GM13977 (cell line): ENCODE measurements around the gene HOXB7.

Source experiments
- DNase-seq: peaks from one replicate; pipeline ENCODE4 v3.0.0; 2012; ENCODE audit warnings: low spot score
- in situ Hi-C: fragments of 300-500 bp; cut with MboI; formaldehyde crosslinking; loops from one replicate; pipeline ENCODE4 v1.12.0; 2022; ENCODE audit warnings: low sequenced_read_pairs, low pct_unique_long_range_greater_than_20kb, mixed read lengths, inconsistent platforms; ENCODE audit not compliant: unreplicated experiment
- TF ChIP-seq, protein P1 (sequence below): IDR thresholded peaks from 2 replicates; pipeline ENCODE4 v1.5.1; 2012; ENCODE audit warnings: mild to moderate bottlenecking, control low read depth; ENCODE audit not compliant: insufficient read depth; ENCODE audit errors: extremely low read depth, missing control alignments

The HOXB7 gene

DNA sequence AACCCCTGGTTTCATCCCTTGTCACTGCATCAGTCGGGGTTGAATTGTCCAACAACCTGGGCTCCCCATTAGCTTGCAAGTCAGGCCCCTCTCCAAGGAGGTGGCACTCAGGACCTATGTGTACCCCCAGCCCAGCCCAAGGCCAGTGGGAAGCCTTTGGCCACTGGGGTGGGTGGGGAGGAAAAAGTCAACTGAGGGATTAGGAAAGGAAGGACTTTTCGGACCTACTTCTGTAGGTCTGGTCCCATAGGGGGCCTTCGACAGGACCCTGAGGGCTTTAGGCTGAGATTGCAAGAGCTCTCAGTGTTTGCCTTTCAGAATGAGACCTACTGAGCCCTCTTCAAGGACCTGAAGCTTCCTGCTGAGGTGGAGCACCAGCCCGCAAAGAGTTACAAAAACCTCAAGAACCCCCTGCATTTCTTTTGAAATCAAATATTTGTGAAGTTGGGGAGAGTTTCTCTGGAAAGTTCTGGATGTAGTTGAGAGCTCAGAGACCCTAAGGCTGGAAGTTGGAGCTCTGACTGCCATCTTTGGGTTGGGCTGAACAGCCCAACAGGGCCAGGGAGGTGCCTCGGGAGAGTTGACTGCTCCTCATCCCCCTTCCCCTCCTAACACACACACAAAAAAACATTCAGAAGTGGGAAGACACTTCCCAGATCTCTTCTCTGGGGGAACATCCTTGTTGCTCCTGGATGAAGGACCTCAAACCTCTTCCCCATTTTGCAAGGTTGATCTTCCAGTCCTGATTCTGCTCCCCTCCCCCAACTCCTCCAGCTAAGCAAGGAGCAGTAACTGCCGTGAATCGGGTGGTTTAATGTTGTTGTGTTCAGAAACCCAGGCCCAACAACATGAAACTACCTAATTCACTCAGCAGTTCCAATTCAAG is 21.1 kb upstream of the HOXB7 start:
- in situ Hi-C loops = no loop called here
- DNase-seq = peak; percentile 82
- TF ChIP-seq, protein P1, sequence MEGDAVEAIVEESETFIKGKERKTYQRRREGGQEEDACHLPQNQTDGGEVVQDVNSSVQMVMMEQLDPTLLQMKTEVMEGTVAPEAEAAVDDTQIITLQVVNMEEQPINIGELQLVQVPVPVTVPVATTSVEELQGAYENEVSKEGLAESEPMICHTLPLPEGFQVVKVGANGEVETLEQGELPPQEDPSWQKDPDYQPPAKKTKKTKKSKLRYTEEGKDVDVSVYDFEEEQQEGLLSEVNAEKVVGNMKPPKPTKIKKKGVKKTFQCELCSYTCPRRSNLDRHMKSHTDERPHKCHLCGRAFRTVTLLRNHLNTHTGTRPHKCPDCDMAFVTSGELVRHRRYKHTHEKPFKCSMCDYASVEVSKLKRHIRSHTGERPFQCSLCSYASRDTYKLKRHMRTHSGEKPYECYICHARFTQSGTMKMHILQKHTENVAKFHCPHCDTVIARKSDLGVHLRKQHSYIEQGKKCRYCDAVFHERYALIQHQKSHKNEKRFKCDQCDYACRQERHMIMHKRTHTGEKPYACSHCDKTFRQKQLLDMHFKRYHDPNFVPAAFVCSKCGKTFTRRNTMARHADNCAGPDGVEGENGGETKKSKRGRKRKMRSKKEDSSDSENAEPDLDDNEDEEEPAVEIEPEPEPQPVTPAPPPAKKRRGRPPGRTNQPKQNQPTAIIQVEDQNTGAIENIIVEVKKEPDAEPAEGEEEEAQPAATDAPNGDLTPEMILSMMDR = peak; percentile 4

DNA sequence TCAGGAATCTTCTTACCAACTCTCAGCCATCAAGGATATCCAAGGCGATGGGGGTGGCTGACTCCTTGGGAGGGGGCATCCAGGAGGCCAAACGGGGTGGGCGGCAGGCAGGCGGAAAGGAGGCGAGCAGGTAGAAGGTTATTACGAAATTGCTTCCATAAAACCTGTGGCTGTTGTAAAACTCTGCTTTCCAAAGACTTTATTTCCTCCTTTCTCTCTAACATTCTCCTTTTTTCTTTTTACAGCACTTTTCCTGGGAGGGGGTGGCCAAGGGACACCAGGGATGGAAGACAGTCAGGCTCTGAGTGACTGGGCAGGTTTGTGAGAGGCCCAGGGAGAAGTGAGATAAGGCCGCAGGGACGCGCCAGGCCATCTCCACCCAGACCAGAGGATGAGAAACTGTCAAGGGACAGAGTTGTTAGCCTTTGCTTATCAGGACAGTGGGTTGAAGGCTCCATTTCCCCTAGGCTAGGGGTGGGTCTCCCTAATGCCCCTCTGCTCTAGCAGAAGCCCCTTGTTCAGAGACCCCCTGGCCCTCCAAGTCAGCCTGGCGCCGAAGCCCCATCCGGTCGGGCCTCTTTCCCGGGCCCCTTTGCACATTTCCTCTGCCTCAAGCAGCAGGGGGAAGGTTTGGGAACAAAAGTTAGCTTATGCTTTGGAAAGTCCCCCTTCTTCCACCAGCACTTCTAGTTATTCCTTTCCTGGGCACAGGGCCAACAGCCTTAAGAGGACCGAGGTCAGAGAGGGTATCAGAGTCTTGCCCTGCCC is 20.3 kb upstream of the HOXB7 start:
- TF ChIP-seq, protein P1 = no peak
- DNase-seq = no peak
- in situ Hi-C loops = no loop called here

DNA sequence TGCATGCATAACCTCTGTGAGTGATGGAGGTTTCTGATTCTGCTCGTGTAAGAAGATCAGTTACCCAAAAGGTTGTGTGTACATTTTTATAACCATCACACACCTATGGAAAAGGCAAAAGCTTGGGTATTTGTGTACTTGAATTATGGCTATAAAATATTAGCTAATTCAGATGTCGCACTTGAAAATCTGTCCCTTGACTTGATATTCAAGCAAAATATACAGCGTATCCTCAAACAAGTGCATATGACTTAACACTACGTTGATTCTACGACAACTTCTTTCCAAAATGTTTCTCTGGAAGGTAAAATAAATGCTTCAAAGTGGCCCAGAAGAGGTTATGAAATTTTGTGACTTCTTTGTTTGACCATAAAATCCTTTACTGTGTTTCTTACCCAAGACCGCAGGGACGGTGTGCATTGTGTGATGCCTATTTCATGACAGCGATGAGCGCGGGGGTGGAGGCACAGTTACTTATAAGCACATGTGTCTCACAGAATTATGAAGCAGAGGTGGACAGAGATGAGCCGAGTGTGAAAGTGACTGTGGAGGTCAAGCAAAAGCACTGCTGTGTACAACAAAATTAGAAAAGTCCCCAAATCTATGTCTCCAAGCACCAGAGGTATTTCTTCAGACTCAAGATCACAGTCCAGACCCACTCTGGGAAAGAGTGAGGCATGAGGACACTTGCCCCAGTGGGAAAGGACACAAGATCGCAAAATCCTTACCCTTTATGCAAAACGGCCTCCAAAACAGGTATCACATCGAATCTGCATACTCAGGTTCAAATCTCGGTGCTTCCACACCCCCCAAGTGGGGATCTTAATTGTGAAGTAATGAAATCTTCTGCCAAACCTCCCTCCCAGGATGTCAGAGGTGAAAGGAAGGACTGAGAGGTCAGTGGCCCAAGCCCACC is 19.4 kb upstream of the HOXB7 start:
- TF ChIP-seq, protein P1 = no peak
- DNase-seq = no peak
- in situ Hi-C loops = no loop called here

DNA sequence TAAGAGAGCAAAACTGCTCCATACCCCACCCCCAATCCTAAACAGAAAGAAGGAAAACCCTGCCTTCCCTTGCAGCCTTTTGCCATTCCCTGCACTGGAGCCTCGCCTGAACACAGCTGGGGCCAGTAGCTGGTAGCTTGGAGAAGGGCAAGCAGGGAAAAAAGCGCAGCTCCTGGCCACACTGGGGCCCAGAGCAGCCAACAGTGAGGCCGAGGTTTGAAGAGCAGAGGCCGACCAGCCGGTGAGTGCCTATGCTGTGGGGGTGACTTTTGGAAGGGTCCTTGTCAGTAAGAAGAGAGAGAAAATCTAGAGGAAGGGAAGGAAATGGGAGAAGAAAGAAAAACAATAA is 18.6 kb upstream of the HOXB7 start:
- TF ChIP-seq, protein P1 = no peak
- DNase-seq = no peak
- in situ Hi-C loops = no loop called here

DNA sequence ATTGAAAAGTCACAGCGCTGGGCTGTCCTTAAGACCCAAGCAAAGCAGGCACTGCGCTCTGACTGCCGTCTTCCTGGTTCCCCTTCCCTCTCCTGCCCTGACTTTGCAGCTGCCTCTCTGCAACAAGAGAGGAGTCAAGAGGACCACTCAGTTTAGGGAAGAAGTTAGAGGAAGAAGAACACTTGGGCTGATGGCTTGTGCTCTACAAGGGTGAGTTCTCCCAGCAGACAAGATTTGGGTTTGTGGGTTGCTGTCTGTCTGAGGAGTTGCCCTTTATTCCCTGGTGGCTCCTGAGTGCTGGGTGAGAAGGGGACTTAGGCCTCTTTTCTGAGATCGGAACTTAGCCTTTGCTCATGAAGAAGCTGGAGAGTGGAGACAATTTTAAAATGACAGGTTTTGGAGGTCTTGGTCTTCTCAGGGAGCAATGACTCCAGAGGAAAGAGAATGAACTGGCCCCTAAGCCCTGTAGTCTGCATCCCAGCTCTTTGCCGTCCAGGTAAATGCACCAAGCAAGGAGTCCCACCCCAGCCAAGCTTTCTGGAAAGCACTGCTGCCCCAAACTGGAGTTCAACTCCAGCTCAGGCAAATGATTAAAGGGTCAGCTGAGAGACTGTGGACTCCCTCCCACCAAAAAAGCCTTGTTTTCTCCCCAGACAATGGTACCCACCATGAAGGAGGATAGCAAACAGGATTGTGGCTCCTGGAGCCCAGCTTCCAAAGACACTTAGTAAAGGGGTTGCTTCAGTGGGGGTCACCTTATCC is 18.0 kb upstream of the HOXB7 start:
- TF ChIP-seq, protein P1 = no peak
- no peak for DNase-seq
- in situ Hi-C loops = no loop called here
